Measurements from ENCODE around the gene CTNNA3.

The CTNNA3 gene

GRCh38 chr10:66394342-66395063 is 1301.5 kb downstream of the CTNNA3 start:
- TF ChIP-seq CTCF (IDR thresholded peaks at IDR 0.05; ENCODE audit: extremely low read depth, insufficient read depth, missing control alignments), result no peak
- in situ Hi-C loops (cut with MboI; ENCODE audit: low pct_unique_long_range_greater_than_20kb, low sequenced_read_pairs, unreplicated experiment), result no loop called here
- DNase-seq (ENCODE audit: low spot score), result no peak

- no peak for TF ChIP-seq CTCF (IDR thresholded peaks at IDR 0.05; ENCODE audit: extremely low read depth, insufficient read depth, missing control alignments)
- in situ Hi-C loops (cut with MboI; ENCODE audit: low pct_unique_long_range_greater_than_20kb, low sequenced_read_pairs, unreplicated experiment), result no loop called here
- no peak for DNase-seq (ENCODE audit: low spot score)
Measured at GRCh38 chr10:66390926-66391325, 1305.1 kb downstream of the CTNNA3 start.

- no peak for TF ChIP-seq CTCF (IDR thresholded peaks at IDR 0.05; ENCODE audit: extremely low read depth, insufficient read depth, missing control alignments)
- in situ Hi-C loops (cut with MboI; ENCODE audit: low pct_unique_long_range_greater_than_20kb, low sequenced_read_pairs, unreplicated experiment), result no loop called here
- no peak for DNase-seq (ENCODE audit: low spot score)
Measured at GRCh38 chr10:66381045-66381444, 1315.0 kb downstream of the CTNNA3 start.

GRCh38 chr10:66378117-66378876 is 1317.7 kb downstream of the CTNNA3 start:
- DNase-seq (ENCODE audit: low spot score), result no peak
- in situ Hi-C loops (cut with MboI; ENCODE audit: low pct_unique_long_range_greater_than_20kb, low sequenced_read_pairs, unreplicated experiment), result no loop called here
- no peak for TF ChIP-seq CTCF (IDR thresholded peaks at IDR 0.05; ENCODE audit: extremely low read depth, insufficient read depth, missing control alignments)

- in situ Hi-C loops (cut with MboI; ENCODE audit: low pct_unique_long_range_greater_than_20kb, low sequenced_read_pairs, unreplicated experiment), result no loop called here
- no peak for TF ChIP-seq CTCF (IDR thresholded peaks at IDR 0.05; ENCODE audit: extremely low read depth, insufficient read depth, missing control alignments)
- DNase-seq (ENCODE audit: low spot score), result no peak
Measured at GRCh38 chr10:66368146-66368545, 1327.8 kb downstream of the CTNNA3 start.

GRCh38 chr10:66366163-66366562 is 1329.8 kb downstream of the CTNNA3 start:
- in situ Hi-C loops (cut with MboI; ENCODE audit: low pct_unique_long_range_greater_than_20kb, low sequenced_read_pairs, unreplicated experiment), result no loop called here
- TF ChIP-seq CTCF (IDR thresholded peaks at IDR 0.05; ENCODE audit: extremely low read depth, insufficient read depth, missing control alignments), result no peak
- DNase-seq (ENCODE audit: low spot score), result no peak
